GM23338 (cell line): ENCODE results near the gene PUDP.

Experiments
- CREB1 ChIP-seq: fragments of 250-450 bp; sonication (Bioruptor Pico); IDR thresholded peaks from 2 replicates; pipeline ENCODE4 v1.5.0; 2020; ENCODE audit warnings: low read depth, mild to moderate bottlenecking, moderate library complexity
- CTCF ChIP-seq, 2 experiments: fragments of 200-600 bp in 1 of 2; sonication (generic) in 1 of 2; conservative IDR thresholded peaks; 2 replicates each; pipeline versions ENCODE4 v1.5.1 to v1.6.1; 2016 to 2017; ENCODE audit warnings: antibody characterized with exemption in 2 of 2, low read depth in 2 of 2, mild to moderate bottlenecking in 2 of 2, moderate library complexity in 1 of 2
- EZH2 ChIP-seq: fragments of 200-600 bp; sonication (generic); IDR thresholded peaks from one replicate; pipeline ENCODE4 v1.8.0; 2017; ENCODE audit warnings: antibody characterized with exemption, mild to moderate bottlenecking, low read depth; ENCODE audit not compliant: unreplicated experiment
- EZH2phosphoT487 ChIP-seq: fragments of 200-600 bp; sonication (generic); IDR thresholded peaks from one replicate; pipeline ENCODE4 v1.8.1; 2018; ENCODE audit warnings: antibody characterized with exemption; ENCODE audit not compliant: unreplicated experiment
- JUNB ChIP-seq: IDR thresholded peaks from one replicate; pipeline ENCODE4 v1.6.1; 2016; ENCODE audit warnings: antibody characterized with exemption; ENCODE audit not compliant: unreplicated experiment
- NANOG ChIP-seq: IDR thresholded peaks from 2 replicates; pipeline ENCODE4 v1.6.1; 2016; ENCODE audit warnings: antibody characterized with exemption, borderline replicate concordance
- POLR2AphosphoS5 ChIP-seq: IDR thresholded peaks from 2 replicates; pipeline ENCODE4 v1.6.1; 2016; ENCODE audit warnings: antibody characterized with exemption, low read depth
- REST ChIP-seq: IDR thresholded peaks from one replicate; pipeline ENCODE4 v1.6.1; 2018; ENCODE audit warnings: antibody characterized with exemption; ENCODE audit not compliant: unreplicated experiment
- STAT1 ChIP-seq: IDR thresholded peaks from one replicate; pipeline ENCODE4 v1.6.1; 2016; ENCODE audit warnings: antibody characterized with exemption; ENCODE audit not compliant: unreplicated experiment
- ZNF114 ChIP-seq: fragments of 250-450 bp; sonication (Bioruptor Pico); IDR thresholded peaks from 2 replicates; pipeline ENCODE4 v1.5.0; 2020; ENCODE audit warnings: mild to moderate bottlenecking, moderate library complexity
- ZNF331 ChIP-seq: fragments of 250-450 bp; sonication (Bioruptor Pico); IDR thresholded peaks from 2 replicates; pipeline ENCODE4 v1.5.0; 2020; ENCODE audit warnings: low read depth, mild to moderate bottlenecking, moderate library complexity
- TF ChIP-seq, protein P1 (sequence below): IDR thresholded peaks from 2 replicates; pipeline ENCODE4 v1.6.1; 2016; ENCODE audit warnings: antibody characterized with exemption
- TF ChIP-seq, protein P2 (sequence below): fragments of 250-450 bp; sonication (Bioruptor Pico); IDR thresholded peaks from 2 replicates; pipeline ENCODE4 v1.5.0; 2020; ENCODE audit warnings: mild to moderate bottlenecking, moderate library complexity

DNA sequence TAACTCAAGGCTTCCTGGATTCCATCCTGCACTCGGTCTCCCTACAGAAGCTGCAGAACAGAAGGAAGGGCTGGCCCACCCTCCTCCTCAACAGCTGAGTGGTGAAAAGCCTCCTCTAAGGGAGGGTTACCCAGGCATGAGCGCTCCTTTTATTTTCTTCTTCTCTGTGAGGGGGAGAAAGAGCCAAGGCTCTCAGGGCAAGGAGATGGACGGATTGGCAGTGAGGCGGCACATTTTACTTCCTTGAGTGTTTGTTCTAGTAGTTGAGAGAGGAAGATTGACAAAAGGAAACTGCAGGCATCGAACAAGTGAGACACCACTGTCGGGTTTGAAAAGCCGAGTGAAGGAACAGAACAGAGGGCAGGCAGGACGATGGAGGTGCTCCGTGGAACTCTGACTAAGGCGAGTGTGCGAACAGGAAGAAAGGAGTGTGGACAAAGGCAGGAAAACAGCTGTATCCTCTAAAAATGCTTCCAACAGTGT, 38.9 kb downstream of the PUDP start:
- no peak for TF ChIP-seq EZH2
- TF ChIP-seq CTCF (conservative IDR thresholded peaks at IDR 0.05; ENCODE audit: low read depth in 2 of 2), result no peak
- TF ChIP-seq POLR2AphosphoS5, result no peak
- TF ChIP-seq REST, result no peak
- TF ChIP-seq EZH2phosphoT487, result no peak
- TF ChIP-seq JUNB, result no peak
- TF ChIP-seq ZNF331 (CRISPR knock-in tag), result no peak
- TF ChIP-seq CREB1, result no peak
- TF ChIP-seq, protein P1, sequence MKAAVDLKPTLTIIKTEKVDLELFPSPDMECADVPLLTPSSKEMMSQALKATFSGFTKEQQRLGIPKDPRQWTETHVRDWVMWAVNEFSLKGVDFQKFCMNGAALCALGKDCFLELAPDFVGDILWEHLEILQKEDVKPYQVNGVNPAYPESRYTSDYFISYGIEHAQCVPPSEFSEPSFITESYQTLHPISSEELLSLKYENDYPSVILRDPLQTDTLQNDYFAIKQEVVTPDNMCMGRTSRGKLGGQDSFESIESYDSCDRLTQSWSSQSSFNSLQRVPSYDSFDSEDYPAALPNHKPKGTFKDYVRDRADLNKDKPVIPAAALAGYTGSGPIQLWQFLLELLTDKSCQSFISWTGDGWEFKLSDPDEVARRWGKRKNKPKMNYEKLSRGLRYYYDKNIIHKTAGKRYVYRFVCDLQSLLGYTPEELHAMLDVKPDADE, result no peak
- TF ChIP-seq NANOG, result no peak
- TF ChIP-seq, protein P2, sequence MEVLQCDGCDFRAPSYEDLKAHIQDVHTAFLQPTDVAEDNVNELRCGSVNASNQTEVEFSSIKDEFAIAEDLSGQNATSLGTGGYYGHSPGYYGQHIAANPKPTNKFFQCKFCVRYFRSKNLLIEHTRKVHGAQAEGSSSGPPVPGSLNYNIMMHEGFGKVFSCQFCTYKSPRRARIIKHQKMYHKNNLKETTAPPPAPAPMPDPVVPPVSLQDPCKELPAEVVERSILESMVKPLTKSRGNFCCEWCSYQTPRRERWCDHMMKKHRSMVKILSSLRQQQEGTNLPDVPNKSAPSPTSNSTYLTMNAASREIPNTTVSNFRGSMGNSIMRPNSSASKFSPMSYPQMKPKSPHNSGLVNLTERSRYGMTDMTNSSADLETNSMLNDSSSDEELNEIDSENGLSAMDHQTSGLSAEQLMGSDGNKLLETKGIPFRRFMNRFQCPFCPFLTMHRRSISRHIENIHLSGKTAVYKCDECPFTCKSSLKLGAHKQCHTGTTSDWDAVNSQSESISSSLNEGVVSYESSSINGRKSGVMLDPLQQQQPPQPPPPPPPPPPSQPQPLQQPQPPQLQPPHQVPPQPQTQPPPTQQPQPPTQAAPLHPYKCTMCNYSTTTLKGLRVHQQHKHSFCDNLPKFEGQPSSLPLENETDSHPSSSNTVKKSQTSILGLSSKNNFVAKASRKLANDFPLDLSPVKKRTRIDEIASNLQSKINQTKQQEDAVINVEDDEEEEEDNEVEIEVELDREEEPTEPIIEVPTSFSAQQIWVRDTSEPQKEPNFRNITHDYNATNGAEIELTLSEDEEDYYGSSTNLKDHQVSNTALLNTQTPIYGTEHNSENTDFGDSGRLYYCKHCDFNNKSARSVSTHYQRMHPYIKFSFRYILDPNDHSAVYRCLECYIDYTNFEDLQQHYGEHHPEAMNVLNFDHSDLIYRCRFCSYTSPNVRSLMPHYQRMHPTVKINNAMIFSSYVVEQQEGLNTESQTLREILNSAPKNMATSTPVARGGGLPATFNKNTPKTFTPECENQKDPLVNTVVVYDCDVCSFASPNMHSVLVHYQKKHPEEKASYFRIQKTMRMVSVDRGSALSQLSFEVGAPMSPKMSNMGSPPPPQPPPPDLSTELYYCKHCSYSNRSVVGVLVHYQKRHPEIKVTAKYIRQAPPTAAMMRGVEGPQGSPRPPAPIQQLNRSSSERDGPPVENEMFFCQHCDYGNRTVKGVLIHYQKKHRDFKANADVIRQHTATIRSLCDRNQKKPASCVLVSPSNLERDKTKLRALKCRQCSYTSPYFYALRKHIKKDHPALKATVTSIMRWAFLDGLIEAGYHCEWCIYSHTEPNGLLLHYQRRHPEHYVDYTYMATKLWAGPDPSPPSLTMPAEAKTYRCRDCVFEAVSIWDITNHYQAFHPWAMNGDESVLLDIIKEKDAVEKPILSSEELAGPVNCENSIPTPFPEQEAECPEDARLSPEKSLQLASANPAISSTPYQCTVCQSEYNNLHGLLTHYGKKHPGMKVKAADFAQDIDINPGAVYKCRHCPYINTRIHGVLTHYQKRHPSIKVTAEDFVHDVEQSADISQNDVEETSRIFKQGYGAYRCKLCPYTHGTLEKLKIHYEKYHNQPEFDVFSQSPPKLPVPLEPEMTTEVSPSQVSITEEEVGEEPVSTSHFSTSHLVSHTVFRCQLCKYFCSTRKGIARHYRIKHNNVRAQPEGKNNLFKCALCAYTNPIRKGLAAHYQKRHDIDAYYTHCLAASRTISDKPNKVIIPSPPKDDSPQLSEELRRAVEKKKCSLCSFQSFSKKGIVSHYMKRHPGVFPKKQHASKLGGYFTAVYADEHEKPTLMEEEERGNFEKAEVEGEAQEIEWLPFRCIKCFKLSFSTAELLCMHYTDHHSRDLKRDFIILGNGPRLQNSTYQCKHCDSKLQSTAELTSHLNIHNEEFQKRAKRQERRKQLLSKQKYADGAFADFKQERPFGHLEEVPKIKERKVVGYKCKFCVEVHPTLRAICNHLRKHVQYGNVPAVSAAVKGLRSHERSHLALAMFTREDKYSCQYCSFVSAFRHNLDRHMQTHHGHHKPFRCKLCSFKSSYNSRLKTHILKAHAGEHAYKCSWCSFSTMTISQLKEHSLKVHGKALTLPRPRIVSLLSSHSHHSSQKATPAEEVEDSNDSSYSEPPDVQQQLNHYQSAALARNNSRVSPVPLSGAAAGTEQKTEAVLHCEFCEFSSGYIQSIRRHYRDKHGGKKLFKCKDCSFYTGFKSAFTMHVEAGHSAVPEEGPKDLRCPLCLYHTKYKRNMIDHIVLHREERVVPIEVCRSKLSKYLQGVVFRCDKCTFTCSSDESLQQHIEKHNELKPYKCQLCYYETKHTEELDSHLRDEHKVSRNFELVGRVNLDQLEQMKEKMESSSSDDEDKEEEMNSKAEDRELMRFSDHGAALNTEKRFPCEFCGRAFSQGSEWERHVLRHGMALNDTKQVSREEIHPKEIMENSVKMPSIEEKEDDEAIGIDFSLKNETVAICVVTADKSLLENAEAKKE, result no peak
- no peak for TF ChIP-seq STAT1
- TF ChIP-seq ZNF114 (CRISPR knock-in tag), result no peak
